HEK293 (cell line): ENCODE data around the gene CIAO2B.

Experiments
- ATF2 ChIP-seq: fragments of 450-650 bp; formaldehyde crosslinking; IDR thresholded peaks from 2 replicates; pipeline ENCODE4 v1.5.1; 2016; ENCODE audit warnings: missing biosample characterization, missing genetic modification characterization, low read depth
- CTCF ChIP-seq: fragments of 450-650 bp; formaldehyde crosslinking; IDR thresholded peaks from 2 replicates; pipeline ENCODE4 v1.5.1; 2016; ENCODE audit warnings: missing biosample characterization, missing genetic modification characterization
- GLI4 ChIP-seq: fragments of 450-650 bp; formaldehyde crosslinking; IDR thresholded peaks from 2 replicates; pipeline ENCODE4 v1.5.1; 2016; ENCODE audit warnings: missing biosample characterization, missing genetic modification characterization
- INSM2 ChIP-seq: fragments of 450-650 bp; formaldehyde crosslinking; IDR thresholded peaks from 2 replicates; pipeline ENCODE4 v1.5.1; 2016; ENCODE audit warnings: missing biosample characterization, missing genetic modification characterization
- MZF1 ChIP-seq: fragments of 450-650 bp; formaldehyde crosslinking; IDR thresholded peaks from 2 replicates; pipeline ENCODE4 v1.5.1; 2017; ENCODE audit warnings: missing biosample characterization, missing genetic modification characterization, borderline replicate concordance
- ZNF121 ChIP-seq: fragments of 450-650 bp; formaldehyde crosslinking; IDR thresholded peaks from 2 replicates; pipeline ENCODE4 v1.5.1; 2016; ENCODE audit warnings: missing biosample characterization, missing genetic modification characterization
- ZNF132 ChIP-seq: fragments of 450-650 bp; formaldehyde crosslinking; IDR thresholded peaks from 2 replicates; pipeline ENCODE4 v1.5.1; 2017; ENCODE audit warnings: missing biosample characterization, missing genetic modification characterization, borderline replicate concordance
- ZNF155 ChIP-seq: fragments of 450-650 bp; formaldehyde crosslinking; IDR thresholded peaks from 2 replicates; pipeline ENCODE4 v1.5.1; 2016; ENCODE audit warnings: missing biosample characterization, missing genetic modification characterization
- ZNF18 ChIP-seq: fragments of 450-650 bp; formaldehyde crosslinking; IDR thresholded peaks from 2 replicates; pipeline ENCODE4 v1.5.1; 2016; ENCODE audit warnings: missing biosample characterization, missing genetic modification characterization
- ZNF2 ChIP-seq: fragments of 450-650 bp; formaldehyde crosslinking; IDR thresholded peaks from 2 replicates; pipeline ENCODE4 v1.5.1; 2016; ENCODE audit warnings: missing biosample characterization, missing genetic modification characterization
- ZNF211 ChIP-seq: fragments of 450-650 bp; formaldehyde crosslinking; IDR thresholded peaks from 2 replicates; pipeline ENCODE4 v1.5.1; 2016; ENCODE audit warnings: low read depth, missing biosample characterization, missing genetic modification characterization
- ZNF223 ChIP-seq: fragments of 450-650 bp; formaldehyde crosslinking; IDR thresholded peaks from 2 replicates; pipeline ENCODE4 v1.5.1; 2016; ENCODE audit warnings: missing biosample characterization, missing genetic modification characterization
- ZNF239 ChIP-seq: fragments of 450-650 bp; formaldehyde crosslinking; IDR thresholded peaks from 2 replicates; pipeline ENCODE4 v1.5.1; 2016; ENCODE audit warnings: missing biosample characterization, missing genetic modification characterization
- ZNF26 ChIP-seq: fragments of 450-650 bp; formaldehyde crosslinking; IDR thresholded peaks from 2 replicates; pipeline ENCODE4 v1.5.1; 2016; ENCODE audit warnings: missing biosample characterization, missing genetic modification characterization
- ZNF266 ChIP-seq: fragments of 450-650 bp; formaldehyde crosslinking; IDR thresholded peaks from 2 replicates; pipeline ENCODE4 v1.5.1; 2016; ENCODE audit warnings: missing biosample characterization, missing genetic modification characterization, low read depth
- ZNF366 ChIP-seq: fragments of 450-650 bp; formaldehyde crosslinking; conservative IDR thresholded peaks from 2 replicates; pipeline ENCODE4 v1.5.1; 2016; ENCODE audit warnings: missing biosample characterization, missing genetic modification characterization
- ZNF37A ChIP-seq: fragments of 450-650 bp; IDR thresholded peaks from 2 replicates; pipeline ENCODE4 v1.5.1; 2018; ENCODE audit warnings: missing biosample characterization, missing genetic modification characterization
- ZNF513 ChIP-seq: fragments of 450-650 bp; IDR thresholded peaks from 2 replicates; pipeline ENCODE4 v1.5.1; 2018; ENCODE audit warnings: missing biosample characterization, missing genetic modification characterization
- ZNF530 ChIP-seq: fragments of 450-650 bp; formaldehyde crosslinking; IDR thresholded peaks from 2 replicates; pipeline ENCODE4 v1.5.1; 2016; ENCODE audit warnings: low read depth, missing biosample characterization, missing genetic modification characterization
- ZNF580 ChIP-seq: fragments of 450-650 bp; formaldehyde crosslinking; IDR thresholded peaks from 2 replicates; pipeline ENCODE4 v1.5.1; 2016; ENCODE audit warnings: missing biosample characterization, missing genetic modification characterization
- ZNF658 ChIP-seq: fragments of 450-650 bp; formaldehyde crosslinking; IDR thresholded peaks from 2 replicates; pipeline ENCODE4; 2016; ENCODE audit warnings: missing biosample characterization, missing genetic modification characterization
- ZNF660 ChIP-seq: fragments of 450-650 bp; IDR thresholded peaks from 2 replicates; pipeline ENCODE4 v1.5.1; 2018; ENCODE audit warnings: missing biosample characterization, mild to moderate bottlenecking, missing genetic modification characterization
- ZNF664 ChIP-seq: fragments of 450-650 bp; formaldehyde crosslinking; IDR thresholded peaks from 2 replicates; pipeline ENCODE4 v1.5.1; 2016; ENCODE audit warnings: missing biosample characterization, missing genetic modification characterization
- ZNF768 ChIP-seq: fragments of 450-650 bp; formaldehyde crosslinking; IDR thresholded peaks from 2 replicates; pipeline ENCODE4 v1.5.1; 2018; ENCODE audit warnings: missing biosample characterization, mild to moderate bottlenecking, missing genetic modification characterization
- ZNF791 ChIP-seq: fragments of 450-650 bp; formaldehyde crosslinking; IDR thresholded peaks from 2 replicates; pipeline ENCODE4 v1.5.1; 2016; ENCODE audit warnings: missing biosample characterization, missing genetic modification characterization

CIAO2B gene

GRCh38 chr16:66934138-66934838, at the start of gene CIAO2B (continued):
- TF ChIP-seq ZNF791 (tag by site-specific recombination), result no peak
- no peak for TF ChIP-seq CTCF (tag by site-specific recombination)
- peak; percentile 38; the same call in 1 of the 2 replicates for TF ChIP-seq ZNF121 (tag by site-specific recombination)
- no peak for TF ChIP-seq ZNF18
- no peak for TF ChIP-seq ZNF658 (tag by site-specific recombination)
- no peak for TF ChIP-seq ZNF211 (tag by site-specific recombination)
- TF ChIP-seq ZNF664 (tag by site-specific recombination), result no peak
- TF ChIP-seq ZNF266, result no peak
- no peak for TF ChIP-seq ATF2
- no peak for TF ChIP-seq ZNF155 (tag by site-specific recombination)
- TF ChIP-seq ZNF223 (tag by site-specific recombination), result no peak
- no peak for TF ChIP-seq ZNF768
- no peak for TF ChIP-seq GLI4 (tag by site-specific recombination)
- TF ChIP-seq ZNF26 (tag by site-specific recombination), result no peak
- TF ChIP-seq ZNF132 (tag by site-specific recombination), result no peak
- peak; percentile 91 for TF ChIP-seq ZNF580
- TF ChIP-seq ZNF660 (tag by site-specific recombination), result peak; percentile 78
- no peak for TF ChIP-seq ZNF366
- peak; percentile 68; the same call in 1 of the 2 replicates for TF ChIP-seq ZNF2 (tag by site-specific recombination)
- TF ChIP-seq ZNF239 (tag by site-specific recombination), result no peak
- TF ChIP-seq MZF1 (tag by site-specific recombination), result peak; percentile 57; the same call in 1 of the 2 replicates
- no peak for TF ChIP-seq ZNF513 (tag by site-specific recombination)
- no peak for TF ChIP-seq ZNF530 (tag by site-specific recombination)
- TF ChIP-seq ZNF37A (tag by site-specific recombination), result no peak
- 0 out of 2 replicates have a peak, but pooled peaks have one; percentile 35 for TF ChIP-seq INSM2 (tag by site-specific recombination)
